GM12878 (cell line): ENCODE results near the gene SGTA. TPM values are rescaled to one million over a fixed set of nuclear protein-coding genes. Genes with fewer than 3 reads are reported as not detected.

Experiments
- ATAC-seq: fragments of 200-7000 bp; cut with Tn5 transposase; 3 replicates; pipeline ENCODE4 v1.9.1; 2020; ENCODE audit warnings: mild to moderate bottlenecking, moderate library complexity
- BruUV-seq: library from RNA; stranded (reverse); fragments of 400-500 nt; replicated peaks from 2 replicates; lab custom pipeline; 2021; lab: Mats Ljungman, UMichigan
- CTCF ChIA-PET: fragments of 300-600 bp; sonication (Branson Sonifier 250); formaldehyde crosslinking; extraction: SDS; loops from one replicate; lab custom pipeline; 2021; ENCODE audit warnings: inconsistent platforms; lab: Yijun Ruan, JAX
- POLR2A ChIA-PET: fragments of 350-600 bp; formaldehyde crosslinking; extraction: SDS; loops from one replicate; lab custom pipeline; 2021; ENCODE audit warnings: inconsistent platforms; lab: Charles Lee
- RAD21 ChIA-PET: fragments of 300-600 bp; sonication (Branson Sonifier 250); formaldehyde crosslinking; loops from one replicate; lab custom pipeline; 2023; ENCODE audit warnings: antibody characterized with exemption; ENCODE audit not compliant: unreplicated experiment; lab: Charles Lee
- SMC1A ChIA-PET: fragments of 300-600 bp; sonication (Branson Sonifier 250); formaldehyde crosslinking; loops from one replicate; lab custom pipeline; 2023; ENCODE audit not compliant: unreplicated experiment, uncharacterized antibody; lab: Charles Lee
- DNase-seq: peaks from one replicate; pipeline ENCODE4 v3.0.0-alpha.2; 2011; ENCODE audit warnings: low read depth, low spot score
- FAIRE-seq: peaks from 3 replicates; lab custom pipeline; 2011; peaks lifted over from hg19 to GRCh38; lab: Jason Lieb, UNC
- H2AFZ ChIP-seq: 2 replicates; pipeline ENCODE4 v1.6.0; 2011; ENCODE audit warnings: low read depth, low read length, control low read depth; ENCODE audit not compliant: control insufficient read depth
- H3K27ac ChIP-seq: 2 replicates; pipeline ENCODE4 v1.5.1; 2011; ENCODE audit warnings: control low read depth; ENCODE audit not compliant: control insufficient read depth, insufficient read depth
- H3K27me3 ChIP-seq, 2 experiments: replicated peaks in 1 of 2; 2 replicates each; pipeline versions ENCODE4 v1.6.0 to v1.6.1; 2011; ENCODE audit warnings: low read length in 1 of 2; ENCODE audit not compliant: control insufficient read depth in 2 of 2, insufficient read depth in 2 of 2
- H3K36me3 ChIP-seq, 2 experiments: 2 replicates each; pipeline ENCODE4 v1.5.1; 2011; ENCODE audit warnings: low read length in 1 of 2; ENCODE audit not compliant: control insufficient read depth in 2 of 2, insufficient read depth in 2 of 2
- H3K4me1 ChIP-seq: 2 replicates; pipeline ENCODE4 v1.6.1; 2011; ENCODE audit warnings: mild to moderate bottlenecking, low read length, moderate library complexity, mixed read lengths; ENCODE audit not compliant: control insufficient read depth, insufficient read depth
- H3K4me2 ChIP-seq: 2 replicates; pipeline ENCODE4 v1.6.0; 2011; ENCODE audit warnings: control low read depth; ENCODE audit not compliant: control insufficient read depth, insufficient read depth
- H3K4me3 ChIP-seq: fragments of 200-600 bp; sonication (generic); 2 replicates; pipeline ENCODE4 v1.5.1; 2016
- H3K79me2 ChIP-seq: 2 replicates; pipeline ENCODE4 v1.6.0; 2011; ENCODE audit warnings: low read length; ENCODE audit not compliant: control insufficient read depth, insufficient read depth
- H3K9ac ChIP-seq: 2 replicates; pipeline ENCODE4 v1.8.0; 2011; ENCODE audit warnings: low read length, control low read depth, mixed read lengths; ENCODE audit not compliant: control insufficient read depth, insufficient read depth
- H3K9me3 ChIP-seq: replicated peaks from 3 replicates; pipeline ENCODE4 v1.5.1; 2011; ENCODE audit warnings: mild to moderate bottlenecking, low read length; ENCODE audit not compliant: control insufficient read depth, insufficient read depth
- H4K20me1 ChIP-seq: 2 replicates; pipeline ENCODE4 v1.6.0; 2011; ENCODE audit not compliant: control insufficient read depth, insufficient read depth
- FOS ChIP-seq: IDR thresholded peaks from 3 replicates; pipeline ENCODE4 v1.6.1; 2011; ENCODE audit warnings: borderline replicate concordance; ENCODE audit not compliant: insufficient read length; ENCODE audit errors: extremely low read depth
- NFIC ChIP-seq: IDR thresholded peaks from 2 replicates; pipeline ENCODE4 v1.6.1; 2012; ENCODE audit warnings: low read depth, mild to moderate bottlenecking, inconsistent platforms, low read length, moderate library complexity
- POLR2AphosphoS5 ChIP-seq: IDR thresholded peaks from 2 replicates; pipeline ENCODE4 v1.6.1; 2011; ENCODE audit warnings: mild to moderate bottlenecking, low read length, inconsistent platforms
- SIN3A ChIP-seq: IDR thresholded peaks from 2 replicates; pipeline ENCODE4 v1.6.1; 2012; ENCODE audit warnings: low read depth, low read length, improper control_type of control experiment
- SMAD5 ChIP-seq: IDR thresholded peaks from 2 replicates; pipeline ENCODE4 v1.6.1; 2016; ENCODE audit warnings: antibody characterized with exemption, low read depth
- TARDBP ChIP-seq: IDR thresholded peaks from 2 replicates; pipeline ENCODE4 v1.6.1; 2016; ENCODE audit warnings: borderline replicate concordance
- ZNF207 ChIP-seq: fragments of 450-650 bp; IDR thresholded peaks from 2 replicates; pipeline ENCODE4 v1.6.1; 2014; ENCODE audit warnings: antibody characterized with exemption, mild to moderate bottlenecking, borderline replicate concordance
- WGBS: methylation state at CpG from one replicate; pipeline ENCODE4 v1.1.6; 2016; ENCODE audit warnings: low lambda C conversion rate; ENCODE audit not compliant: insufficient replicate concordance, insufficient coverage; ENCODE audit errors: missing lambda C conversion rate; 5-methylcytosine and 5-hydroxymethylcytosine counted together
- in situ Hi-C: fragments of 300-500 bp; cut with MboI; formaldehyde crosslinking; loops from 9 replicates; pipeline ENCODE4 v1.14.3; 2018; ENCODE audit warnings: mixed read lengths
- intact Hi-C: fragments of 100-400 bp; cut with micrococcal nuclease; formaldehyde crosslinking; loops from one replicate; pipeline ENCODE4 v1.14.2; 2022; ENCODE audit not compliant: unreplicated experiment
- polyA plus RNA-seq, 11 experiments: library from polyadenylated mRNA; depleted of rRNA in 4 of 11; unstranded in 6 of 11; stranded (reverse) in 5 of 11; fragments of >200 nt; fragmentation: Nextera tagmentation in 4 of 11; fragmentation: Illumina TruSeq in 1 of 11; extraction: Ambion mirVana in 4 of 11; extraction: Trizol in 1 of 11; gene quantifications; 1 replicate in 1 of 11; 2 replicates in 10 of 11; pipeline versions ENCODE4 v1.2.1 to v1.2.3, GENCODE V29; 2011 to 2016; ENCODE audit warnings: inconsistent platforms in 2 of 11, missing spikeins in 2 of 11, low read depth in 1 of 11
- total RNA-seq, 4 experiments: library from RNA; depleted of rRNA in 3 of 4; stranded (reverse); fragments of >200 nt in 3 of 4; fragmentation: Illumina TruSeq in 1 of 4; extraction: Trizol in 1 of 4; gene quantifications; 2 replicates each; pipeline versions ENCODE4 v1.2.1 to v1.2.3, GENCODE V29; 2013 to 2021
- TF ChIP-seq, protein P1 (sequence below): fragments of 450-650 bp; IDR thresholded peaks from 2 replicates; pipeline ENCODE4 v1.6.1; 2017; ENCODE audit warnings: low read depth, mild to moderate bottlenecking, moderate library complexity
- TF ChIP-seq, protein P2 (sequence below): fragments of 450-650 bp; IDR thresholded peaks from 2 replicates; pipeline ENCODE4 v1.6.1; 2014; ENCODE audit warnings: mild to moderate bottlenecking

The SGTA gene
- total and polyA plus RNA-seq, 10 of the 15 experiments (the other 5 are each of a cell fraction or from before 2014, with no cell fraction given): 2.0 to 102 (median 48.2) TPM

DNA sequence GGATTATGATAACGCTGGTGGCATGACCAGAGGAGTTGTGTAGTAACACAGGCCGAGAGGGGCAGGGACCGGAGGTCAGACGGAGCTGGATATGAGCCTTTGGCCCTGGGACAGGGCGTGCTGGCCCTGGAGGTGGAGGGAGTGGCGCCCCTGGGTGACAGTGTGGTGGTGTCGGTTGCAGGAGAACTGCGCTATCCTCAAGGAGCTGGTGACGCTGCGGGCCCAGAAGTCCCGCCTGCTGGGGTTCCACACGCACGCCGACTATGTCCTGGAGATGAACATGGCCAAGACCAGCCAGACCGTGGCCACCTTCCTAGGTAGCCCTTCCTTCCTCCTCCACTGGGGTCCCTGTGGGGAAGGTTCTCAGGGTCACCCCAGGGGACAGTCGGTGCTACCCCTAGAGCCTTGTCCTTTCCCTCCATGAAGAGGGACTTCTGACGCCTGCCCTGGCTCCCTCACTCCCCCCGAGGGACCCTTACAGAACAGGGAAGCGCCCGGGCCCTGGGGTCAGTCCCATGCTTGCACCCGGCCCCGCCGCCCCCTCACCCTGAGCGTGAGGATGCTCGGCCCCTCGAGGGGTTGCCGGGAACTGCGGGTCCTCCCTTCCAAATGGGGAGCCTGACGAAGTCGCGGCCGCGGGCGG lies 23.8 kb upstream of the SGTA start:
- Histone ChIP-seq H3K27me3 (no peaks in the 10 kb centered on the region), H3K4me3 (no peak overlapping the region), H2AFZ (no peak overlapping the region), H3K4me2 (no peak overlapping the region), H3K9ac (no peak overlapping the region), H3K36me3 (peaks cover 30 to 56% of the 10 kb centered on the region in 2 experiments), H3K4me1 (no peaks in the 10 kb centered on the region), H3K9me3 (no peaks in the 10 kb centered on the region; the same call in 2 of the 3 replicates), H3K79me2 (no peaks in the 10 kb centered on the region), H3K27ac (no peak overlapping the region), H4K20me1 (no peaks in the 10 kb centered on the region)
- intact Hi-C loops (no loop called here), in situ Hi-C loops (no loop called here)
- FAIRE-seq: no peak
- CTCF ChIA-PET: no interaction called here
- RAD21 ChIA-PET: no interaction called here
- 90% methylated on average over 34 of the region's 34 CpGs for WGBS
- SMC1A ChIA-PET: no interaction called here
- BruUV-seq: no TSS peak
- DNase-seq: no peak
- POLR2A ChIA-PET: no interaction called here
- ATAC-seq: no peak
- TF ChIP-seq, protein P1, sequence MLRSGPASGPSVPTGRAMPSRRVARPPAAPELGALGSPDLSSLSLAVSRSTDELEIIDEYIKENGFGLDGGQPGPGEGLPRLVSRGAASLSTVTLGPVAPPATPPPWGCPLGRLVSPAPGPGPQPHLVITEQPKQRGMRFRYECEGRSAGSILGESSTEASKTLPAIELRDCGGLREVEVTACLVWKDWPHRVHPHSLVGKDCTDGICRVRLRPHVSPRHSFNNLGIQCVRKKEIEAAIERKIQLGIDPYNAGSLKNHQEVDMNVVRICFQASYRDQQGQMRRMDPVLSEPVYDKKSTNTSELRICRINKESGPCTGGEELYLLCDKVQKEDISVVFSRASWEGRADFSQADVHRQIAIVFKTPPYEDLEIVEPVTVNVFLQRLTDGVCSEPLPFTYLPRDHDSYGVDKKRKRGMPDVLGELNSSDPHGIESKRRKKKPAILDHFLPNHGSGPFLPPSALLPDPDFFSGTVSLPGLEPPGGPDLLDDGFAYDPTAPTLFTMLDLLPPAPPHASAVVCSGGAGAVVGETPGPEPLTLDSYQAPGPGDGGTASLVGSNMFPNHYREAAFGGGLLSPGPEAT: no peak
- TF ChIP-seq ZNF207 (no peak), FOS (no peak), NFIC (no peak), TARDBP (no peak), POLR2AphosphoS5 (no peak), SIN3A (no peak), SMAD5 (no peak)
- TF ChIP-seq, protein P2, sequence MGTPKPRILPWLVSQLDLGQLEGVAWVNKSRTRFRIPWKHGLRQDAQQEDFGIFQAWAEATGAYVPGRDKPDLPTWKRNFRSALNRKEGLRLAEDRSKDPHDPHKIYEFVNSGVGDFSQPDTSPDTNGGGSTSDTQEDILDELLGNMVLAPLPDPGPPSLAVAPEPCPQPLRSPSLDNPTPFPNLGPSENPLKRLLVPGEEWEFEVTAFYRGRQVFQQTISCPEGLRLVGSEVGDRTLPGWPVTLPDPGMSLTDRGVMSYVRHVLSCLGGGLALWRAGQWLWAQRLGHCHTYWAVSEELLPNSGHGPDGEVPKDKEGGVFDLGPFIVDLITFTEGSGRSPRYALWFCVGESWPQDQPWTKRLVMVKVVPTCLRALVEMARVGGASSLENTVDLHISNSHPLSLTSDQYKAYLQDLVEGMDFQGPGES: no peak
